Middle frontal gyrus (tissue), 1 donor: Measurements from ENCODE around the gene RNASEL.
"Not testable (repeated sequence)": the region's sequence is repeated elsewhere in the genome, so short reads cannot be mapped to it uniquely, and the experiment has no call there.

Source experiments
- DNase-seq: peaks from one replicate; pipeline ENCODE4 v3.0.0-alpha.2; 2015; ENCODE audit warnings: low spot score; ENCODE audit errors: extremely low spot score

Gene RNASEL

DNA sequence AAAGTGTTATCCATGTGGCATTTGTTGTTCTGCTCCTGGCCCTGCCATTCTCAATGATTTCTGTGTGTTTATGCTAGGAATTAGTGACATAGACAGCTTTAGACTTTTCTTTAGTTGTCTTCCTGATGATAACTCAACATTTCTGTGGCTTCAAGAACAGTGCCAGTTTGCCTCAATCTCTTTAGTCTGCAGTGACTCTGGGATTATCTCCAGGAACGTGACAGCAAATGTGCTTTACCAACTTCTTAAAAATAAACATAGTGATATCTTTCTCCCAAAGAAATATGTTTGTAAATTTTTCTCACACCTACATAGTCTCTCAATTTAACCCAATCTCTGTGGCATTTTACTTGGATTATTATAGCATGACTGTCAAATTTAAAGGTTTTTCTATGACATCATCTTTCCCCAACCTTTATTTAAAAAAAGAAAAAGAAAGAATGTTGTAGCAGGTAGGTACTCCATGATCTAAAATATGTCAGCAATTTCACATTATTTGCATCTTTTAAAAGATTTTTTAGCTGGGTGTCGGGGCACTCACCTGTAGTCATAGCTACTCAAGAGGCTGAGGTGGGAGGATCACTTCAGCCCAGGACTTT lies 24.6 kb downstream of the RNASEL start:
- DNase-seq, result no peak

GRCh38 chr1:182563095-182563494 lies 26.0 kb downstream of the RNASEL start:
- no peak for DNase-seq

GRCh38 chr1:182561456-182561855 lies 27.6 kb downstream of the RNASEL start:
- no peak for DNase-seq

DNA sequence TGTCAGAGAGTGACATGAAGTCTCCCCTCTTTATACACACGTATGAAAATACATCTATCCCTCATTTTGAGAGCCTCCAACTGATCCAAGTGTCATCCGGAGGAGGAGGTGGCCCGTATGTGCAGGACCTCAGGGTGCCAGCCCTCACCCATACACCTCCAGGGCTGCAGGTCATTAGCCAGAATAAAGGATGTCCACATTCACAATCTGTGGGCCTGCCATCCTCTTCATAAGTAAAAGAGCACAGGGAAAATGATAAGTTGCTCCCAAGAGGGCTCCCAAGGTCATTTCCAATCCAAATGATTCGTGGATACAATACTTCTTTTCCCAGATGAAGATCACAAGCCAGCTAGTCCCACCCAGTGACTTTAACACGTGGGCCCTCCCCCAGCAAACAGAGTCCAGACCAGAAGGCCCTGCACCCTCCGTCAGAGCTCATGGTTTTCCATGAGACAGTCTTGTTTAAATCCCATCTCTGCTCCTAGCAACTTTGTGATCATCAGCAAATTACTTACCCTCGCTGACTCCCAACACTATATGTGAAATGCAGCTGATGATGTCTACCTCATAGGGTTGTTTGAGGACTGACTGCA lies 28.6 kb downstream of the RNASEL start:
- no peak for DNase-seq

GRCh38 chr1:182556279-182556678 lies 32.8 kb downstream of the RNASEL start:
- no peak for DNase-seq

DNA sequence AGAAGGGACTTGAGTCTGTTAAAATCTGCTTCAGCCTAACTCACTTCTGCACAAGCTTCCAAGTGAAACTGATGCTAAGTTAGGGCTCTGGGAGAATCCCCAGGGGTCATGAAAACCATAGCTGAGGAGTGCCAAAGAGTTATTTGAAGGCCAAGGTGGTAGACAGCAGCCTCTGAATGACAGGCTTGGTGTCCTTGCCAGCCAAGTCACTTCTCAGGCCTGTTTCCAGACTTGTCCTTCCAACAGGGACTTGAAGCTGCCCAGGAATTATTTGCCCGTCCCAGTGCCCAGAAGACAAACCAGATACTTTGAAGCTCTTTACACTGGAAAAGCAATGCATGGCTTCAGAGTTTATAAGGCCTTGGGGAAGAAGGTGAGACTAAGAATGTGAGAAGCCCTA lies 33.6 kb downstream of the RNASEL start:
- DNase-seq, result no peak

GRCh38 chr1:182552527-182552926 lies 36.5 kb downstream of the RNASEL start:
- no peak for DNase-seq

GRCh38 chr1:182549811-182550210 lies 39.2 kb downstream of the RNASEL start:
- DNase-seq, result no peak

DNA sequence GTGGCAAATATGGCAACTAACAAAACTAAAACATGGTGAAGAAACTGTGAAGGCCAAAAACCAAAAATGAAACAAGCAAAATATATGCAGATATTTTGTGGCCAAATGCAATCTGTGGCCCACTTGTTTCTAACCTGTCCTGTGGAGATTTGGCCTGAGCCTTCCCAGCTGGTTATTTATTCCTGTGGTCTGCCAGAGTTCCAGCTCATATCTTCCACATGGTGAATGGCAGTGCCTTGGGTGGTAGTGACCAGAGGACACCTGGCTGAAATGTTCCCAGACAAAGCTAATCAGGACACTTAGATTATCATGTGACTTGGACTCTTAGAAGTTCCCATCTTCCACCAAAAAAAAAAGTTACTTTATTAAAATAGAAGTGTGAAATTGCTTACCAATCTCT lies 39.7 kb downstream of the RNASEL start:
- no peak for DNase-seq

DNA sequence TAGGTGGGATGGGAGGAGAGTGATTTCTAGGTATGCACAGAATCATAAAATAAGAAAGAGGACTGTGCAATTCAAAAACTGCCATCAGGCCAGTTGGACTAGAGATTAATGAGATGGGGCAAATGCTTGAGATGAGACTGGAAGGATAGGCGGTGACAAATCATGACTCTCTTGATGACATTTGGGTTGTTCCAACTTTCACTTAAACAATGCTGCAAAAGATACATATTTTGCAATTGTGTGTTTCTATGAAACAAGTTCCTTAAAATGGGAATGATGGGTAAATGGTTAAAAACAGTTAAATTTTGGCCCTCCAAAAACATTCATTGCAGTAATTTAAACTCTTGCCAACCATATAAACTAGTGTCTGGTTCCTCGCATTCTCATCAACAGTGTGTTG lies 55.2 kb downstream of the RNASEL start:
- no peak for DNase-seq

DNA sequence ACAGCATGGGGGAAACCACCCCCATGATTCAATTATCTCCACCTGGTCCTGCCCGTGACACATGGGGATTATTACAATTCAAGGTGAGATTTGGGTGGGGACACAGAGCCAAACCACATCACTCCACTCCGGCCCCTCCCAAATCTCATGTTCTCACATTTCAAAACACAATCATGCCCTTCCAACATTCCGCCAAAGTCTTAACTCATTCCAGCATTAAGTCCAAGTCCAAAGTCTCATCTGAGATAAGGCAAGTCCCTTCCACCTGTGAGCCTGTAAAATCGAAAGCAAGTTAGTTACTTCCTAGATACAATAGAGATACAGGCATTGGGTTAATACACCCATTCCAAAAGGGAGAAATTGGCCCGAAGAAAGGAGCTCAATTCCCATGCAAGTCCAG lies 60.9 kb downstream of the RNASEL start:
- DNase-seq, result not testable (repeated sequence)

GRCh38 chr1:182527680-182528079 lies 61.4 kb downstream of the RNASEL start:
- no peak for DNase-seq

DNA sequence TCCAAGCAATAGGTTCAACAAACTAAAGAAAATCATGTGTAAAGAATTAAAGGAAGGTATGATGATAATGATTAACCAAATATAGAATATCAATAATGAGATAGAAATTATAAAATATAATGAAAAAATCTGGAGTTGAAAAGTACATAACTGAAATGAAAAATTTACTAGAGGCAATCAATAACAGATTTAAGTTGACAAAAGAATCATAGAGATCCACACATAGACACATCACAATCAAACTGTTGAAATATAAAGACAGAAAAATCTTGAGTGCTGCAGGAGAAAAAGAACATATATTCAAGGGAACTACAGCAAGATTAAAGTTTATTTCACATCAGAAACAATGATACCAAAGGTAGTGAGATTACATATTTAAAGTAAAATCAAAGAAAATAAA lies 63.7 kb downstream of the RNASEL start:
- DNase-seq, result no peak
